Superior temporal gyrus (tissue), 1 donor: ENCODE measurements around the gene CDH3.
"Not testable (repeated sequence)": the region's sequence is repeated elsewhere in the genome, so short reads cannot be mapped to it uniquely, and the experiment has no call there.

ENCODE experiments used
- DNase-seq: peaks from one replicate; pipeline ENCODE4 v3.0.0-alpha.2; 2016; ENCODE audit errors: extremely low spot score

CDH3 gene

DNA sequence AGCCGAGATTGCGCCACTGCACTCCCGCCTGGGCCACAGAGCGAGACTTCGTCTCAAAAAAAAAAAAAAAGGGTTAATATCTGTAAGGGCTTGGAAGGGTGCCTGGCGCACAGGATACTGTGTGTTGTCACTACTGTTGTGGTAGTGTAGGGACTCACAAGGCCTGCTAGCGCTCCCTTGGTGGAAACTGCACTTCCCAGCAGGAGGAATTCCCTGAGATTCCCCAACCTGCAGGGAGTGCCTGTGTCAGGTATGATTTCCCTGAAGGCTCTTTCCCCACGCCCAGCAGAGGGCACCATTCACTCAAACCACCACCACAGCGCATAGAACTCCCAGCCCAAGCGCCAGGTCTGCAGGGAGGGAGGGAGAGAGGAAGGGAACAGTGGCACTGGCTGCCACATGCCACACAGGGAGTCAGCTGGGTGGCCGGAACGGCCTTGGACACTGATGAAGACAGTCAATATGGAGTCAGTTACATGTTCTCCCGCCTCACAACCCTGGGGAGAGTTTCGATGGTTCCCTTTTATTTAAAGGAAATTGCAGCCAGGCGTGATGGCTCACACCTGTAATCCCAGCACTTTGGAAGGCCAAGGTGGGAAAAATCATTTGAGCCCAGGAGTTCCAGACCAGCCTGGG lies 59.2 kb downstream of the CDH3 start:
- DNase-seq, result peak; percentile 90

DNA sequence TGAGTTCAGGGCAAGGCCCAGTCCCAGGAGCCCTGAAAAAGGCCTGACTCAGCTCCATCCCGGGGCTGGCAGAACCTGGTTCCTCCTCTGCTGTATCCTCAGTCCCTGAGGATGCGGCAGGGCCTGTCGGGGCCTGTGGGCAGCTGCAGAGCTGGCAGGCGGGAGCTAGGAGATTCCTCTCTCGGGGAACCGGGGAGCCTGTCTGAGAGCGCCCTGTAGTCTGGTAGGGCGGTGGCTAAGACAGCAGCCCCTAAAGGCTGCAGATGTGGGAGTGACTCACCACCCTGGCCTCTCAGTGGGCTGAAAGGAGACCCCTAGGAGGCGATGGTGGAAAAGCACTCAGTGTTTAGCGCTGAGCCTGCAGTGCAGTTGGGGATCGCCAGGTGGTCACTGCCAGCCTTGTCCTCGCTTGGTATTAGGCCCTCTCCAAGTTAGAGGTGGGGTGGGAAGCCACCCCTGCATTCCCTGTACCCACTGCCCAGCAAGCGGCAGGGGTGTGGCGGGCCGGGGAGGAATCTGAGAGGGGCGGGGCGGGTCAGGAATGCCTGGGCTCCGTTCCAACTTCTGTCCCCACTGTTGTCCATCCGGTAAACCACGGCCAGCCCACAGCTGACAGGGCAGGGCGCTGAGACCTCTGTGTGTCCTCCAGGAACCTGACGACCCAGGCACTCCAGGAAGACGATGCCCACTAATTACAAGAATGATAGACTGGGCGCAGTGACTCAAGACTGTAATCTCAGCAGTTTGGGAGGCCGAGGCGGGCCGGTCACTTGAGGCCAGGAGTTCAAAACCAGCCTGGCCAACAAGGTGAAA lies 62.4 kb downstream of the CDH3 start:
- no peak for DNase-seq

DNA sequence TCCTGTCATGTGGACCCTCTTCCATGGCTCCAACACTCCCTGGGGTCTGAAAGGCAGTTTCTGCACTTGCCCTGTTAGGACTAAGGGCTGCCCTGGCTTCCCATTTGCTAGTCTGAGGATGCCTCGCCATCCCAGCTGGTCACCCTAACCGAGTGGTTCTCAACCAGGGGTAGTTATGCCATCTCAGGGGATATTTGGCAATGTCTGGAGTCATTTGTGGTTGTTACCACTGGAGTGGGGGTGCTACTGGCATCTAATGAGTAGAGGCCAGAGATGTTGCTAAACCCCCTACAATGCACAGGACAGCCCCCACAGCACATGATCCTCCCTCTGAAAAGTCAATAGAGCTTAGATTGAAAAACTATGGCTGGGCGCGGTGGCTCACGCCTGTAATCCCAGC lies 65.1 kb downstream of the CDH3 start:
- no peak for DNase-seq

DNA sequence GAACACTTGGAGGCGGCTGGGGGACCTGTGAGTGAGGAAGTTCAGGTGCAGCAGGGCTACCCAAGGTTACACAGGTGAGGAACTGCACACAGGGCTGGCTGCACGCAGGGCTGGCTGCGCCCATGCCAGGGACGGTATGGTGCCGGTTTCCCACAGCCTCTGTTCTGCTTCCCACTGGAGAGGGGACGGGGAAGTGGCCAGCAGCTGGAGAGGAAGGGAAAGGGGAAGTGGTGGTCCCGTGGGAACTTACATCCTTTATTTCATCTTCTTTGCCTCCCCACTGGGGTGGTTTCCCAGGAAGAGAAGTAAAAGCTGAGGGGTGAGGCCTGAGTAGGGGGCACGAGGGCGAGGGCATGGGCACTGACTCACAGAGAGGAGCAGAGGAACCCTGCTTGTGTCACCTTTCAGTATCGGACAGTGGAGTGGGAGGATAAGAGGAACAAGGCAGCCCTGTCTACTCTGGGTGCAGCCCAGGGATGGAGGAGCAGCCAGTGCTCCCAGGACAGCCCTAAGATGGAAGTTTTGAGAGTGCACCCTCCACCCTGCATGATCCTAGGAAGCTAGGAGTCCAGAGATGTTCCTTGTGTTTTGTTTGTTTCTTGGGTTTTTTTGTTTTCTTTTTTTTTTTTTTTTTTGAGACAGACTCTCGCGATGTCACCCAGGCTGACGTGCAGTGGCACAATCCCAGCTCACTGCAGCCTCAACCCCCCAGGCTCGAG lies 66.5 kb downstream of the CDH3 start:
- no peak for DNase-seq

DNA sequence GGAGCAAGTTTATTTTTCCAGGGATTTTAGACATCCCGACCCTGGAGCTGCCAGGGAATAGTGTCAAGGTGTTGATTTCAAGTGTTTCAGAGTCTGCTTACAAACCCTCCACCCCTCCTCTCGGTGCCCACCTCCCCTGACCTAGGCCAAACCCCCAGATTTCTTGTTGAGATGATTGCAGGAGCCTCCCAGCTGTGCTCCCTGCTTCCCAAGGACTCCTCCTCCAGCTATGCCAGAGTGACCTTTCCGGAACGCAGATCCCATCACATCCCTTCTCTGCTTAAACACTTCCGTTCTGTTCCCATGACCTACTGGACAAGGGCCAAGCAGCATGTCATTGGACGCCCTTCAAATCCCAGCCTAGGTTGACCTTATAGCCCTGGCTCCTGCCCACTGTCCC lies 68.3 kb downstream of the CDH3 start:
- no peak for DNase-seq

DNA sequence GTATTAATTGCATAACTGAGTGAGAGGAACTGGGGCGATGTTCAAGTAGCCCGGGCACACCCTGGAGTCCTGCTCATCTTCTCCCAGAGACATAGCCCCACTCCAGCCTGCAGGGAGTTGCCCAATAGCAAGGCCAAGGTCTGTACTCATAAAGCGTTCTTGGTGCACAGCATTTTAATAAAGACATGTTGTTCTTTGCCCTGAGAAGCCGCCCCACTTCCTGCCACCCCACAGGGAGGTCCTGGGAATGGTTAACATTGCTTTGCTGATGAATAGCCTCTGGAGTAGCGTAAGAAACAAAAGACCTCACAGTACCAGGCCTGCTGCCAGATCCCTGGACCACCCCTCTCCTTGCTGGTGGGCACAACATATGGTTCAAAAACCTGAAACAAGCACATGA lies 70.4 kb downstream of the CDH3 start:
- DNase-seq, result no peak

DNA sequence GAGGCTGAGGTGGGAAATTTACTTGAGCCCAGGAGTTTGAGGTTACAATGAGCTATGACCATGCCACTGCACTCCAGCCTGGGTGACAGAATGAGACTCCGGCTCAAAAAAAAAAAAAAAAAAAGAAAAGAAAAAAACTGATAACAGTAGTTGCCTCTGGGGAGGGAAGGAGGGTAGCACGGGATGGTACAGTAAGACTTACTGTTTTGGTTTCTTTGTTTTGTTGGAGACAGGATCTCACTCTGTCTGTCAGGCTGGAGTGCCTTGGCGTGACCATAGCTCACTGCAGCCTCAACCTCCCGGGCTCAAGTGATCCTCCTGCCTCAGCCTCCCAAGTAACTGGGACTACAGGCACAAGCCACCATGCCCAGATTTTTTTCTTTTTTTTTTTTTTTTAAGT lies 71.4 kb downstream of the CDH3 start:
- not testable (repeated sequence) for DNase-seq

DNA sequence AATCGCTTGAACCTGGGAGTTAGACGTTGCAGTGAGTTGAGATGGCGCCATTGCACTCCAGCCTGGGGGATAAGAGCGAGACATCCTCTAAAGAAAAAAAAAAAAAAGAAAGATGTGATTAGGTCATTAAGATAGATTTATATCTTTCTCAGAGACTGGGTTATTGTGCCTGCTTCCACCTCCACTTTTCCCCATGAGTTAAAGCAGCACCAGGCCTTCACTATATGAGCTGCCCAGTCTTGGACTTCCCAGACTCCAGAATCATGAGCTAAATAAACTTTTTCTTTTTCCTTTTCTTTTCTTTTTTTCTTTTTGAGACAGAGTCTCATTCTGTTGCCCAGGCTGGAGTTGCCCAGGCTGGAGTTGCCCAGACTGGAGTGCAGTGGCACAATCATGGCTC lies 72.6 kb downstream of the CDH3 start:
- no peak for DNase-seq

DNA sequence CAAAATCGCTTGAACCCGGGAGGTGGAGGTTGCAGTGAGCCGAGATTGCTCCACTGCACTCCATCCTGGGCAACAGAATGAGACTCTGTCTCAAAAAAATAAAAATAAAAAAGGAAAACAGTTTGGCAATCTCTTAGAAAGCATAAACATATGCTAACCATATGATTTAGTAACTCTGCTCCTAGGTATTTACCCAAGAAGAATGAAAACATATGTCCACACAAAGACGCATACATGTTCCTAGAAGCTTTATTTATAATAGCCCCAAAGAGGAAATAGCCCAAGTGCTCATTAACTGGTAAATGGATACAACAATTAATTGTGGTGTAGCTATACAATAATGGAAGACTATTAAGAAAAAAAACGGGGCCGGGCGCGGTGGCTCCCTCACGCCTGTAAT lies 73.5 kb downstream of the CDH3 start:
- no peak for DNase-seq

DNA sequence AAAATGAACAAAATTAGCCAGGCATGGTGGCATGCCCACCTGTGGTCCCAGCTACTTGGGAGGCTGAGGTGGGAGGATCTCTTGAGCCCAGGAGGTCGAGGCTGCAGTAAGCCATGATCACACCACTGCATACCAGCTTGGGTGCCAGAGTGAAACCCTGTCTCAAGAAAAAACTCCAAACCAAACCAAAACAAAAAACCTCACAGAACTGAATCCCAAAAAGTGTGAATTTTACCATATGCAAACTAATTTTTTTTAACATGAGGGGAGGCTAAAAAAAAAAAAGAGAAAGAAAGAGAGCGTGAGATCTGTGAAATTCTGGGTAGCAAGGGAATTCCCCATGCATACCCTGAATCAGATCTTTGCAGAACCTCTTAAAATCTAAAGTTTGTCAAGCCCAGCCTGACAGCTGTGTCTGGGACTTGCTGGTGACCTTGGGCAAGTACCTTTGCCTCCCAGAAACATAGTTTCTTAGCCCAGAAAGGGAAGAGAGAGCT lies 74.9 kb downstream of the CDH3 start:
- DNase-seq, result no peak

DNA sequence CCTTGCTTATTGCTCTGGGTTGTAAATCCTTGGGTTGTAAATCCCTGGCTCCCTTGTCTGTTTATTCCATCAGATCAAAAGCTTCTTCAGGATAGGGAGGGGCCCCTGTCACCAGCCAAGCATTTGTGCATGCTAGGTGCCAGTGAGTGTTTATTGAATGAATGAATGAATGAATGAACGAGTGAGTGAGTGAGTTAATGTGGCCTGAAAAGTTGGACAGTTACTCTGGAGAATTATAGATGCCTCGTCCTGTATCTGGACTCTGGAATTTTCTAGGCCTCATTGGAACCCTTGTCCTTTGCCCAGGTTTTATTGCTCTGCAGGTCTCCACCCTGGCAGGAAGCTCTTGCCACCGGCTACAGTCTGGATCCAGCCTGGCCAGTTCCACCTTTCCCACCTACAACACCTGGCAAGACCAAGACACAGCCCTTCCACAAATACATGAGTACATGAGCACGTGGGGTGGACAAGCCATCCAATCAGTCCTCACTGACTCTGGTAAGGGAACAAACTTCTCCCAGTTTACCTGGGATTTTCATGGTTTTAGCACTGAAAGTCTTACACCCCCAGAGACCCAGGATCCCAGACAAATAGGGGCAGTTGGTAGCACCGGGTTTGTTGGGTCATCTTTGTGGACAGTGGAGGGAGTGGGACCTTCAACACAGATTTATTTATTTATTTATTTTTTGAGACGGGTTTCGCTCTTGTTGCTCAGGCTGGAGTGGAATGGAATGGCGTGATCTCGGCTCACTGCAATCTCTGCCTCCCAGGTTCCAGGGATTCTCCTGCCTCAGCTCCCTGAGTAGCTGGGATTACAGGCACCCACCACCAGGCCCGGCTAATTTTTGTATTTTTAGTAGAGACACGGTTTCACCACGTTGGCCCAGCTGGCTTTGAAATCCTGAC lies 77.3 kb downstream of the CDH3 start:
- no peak for DNase-seq

DNA sequence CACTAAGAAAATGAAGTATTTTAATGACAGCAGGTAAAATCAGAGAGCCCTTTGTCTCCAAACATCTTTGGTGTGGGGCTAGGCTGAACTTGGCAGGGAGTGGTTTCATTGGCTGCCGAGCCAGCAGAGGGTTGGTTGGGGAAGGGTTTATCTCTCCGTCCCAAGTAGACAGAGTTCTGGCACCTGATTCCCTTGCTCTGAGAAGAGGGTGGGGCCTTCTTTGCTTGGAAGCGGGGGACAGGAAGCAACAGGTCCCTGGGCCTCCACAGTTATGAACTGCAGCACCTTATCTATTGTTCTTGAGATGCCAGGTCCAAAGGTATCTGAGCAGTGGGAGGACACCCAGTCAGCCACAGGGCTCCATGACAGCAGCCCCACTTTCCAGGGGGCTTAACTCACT lies 79.7 kb downstream of the CDH3 start:
- DNase-seq, result no peak

DNA sequence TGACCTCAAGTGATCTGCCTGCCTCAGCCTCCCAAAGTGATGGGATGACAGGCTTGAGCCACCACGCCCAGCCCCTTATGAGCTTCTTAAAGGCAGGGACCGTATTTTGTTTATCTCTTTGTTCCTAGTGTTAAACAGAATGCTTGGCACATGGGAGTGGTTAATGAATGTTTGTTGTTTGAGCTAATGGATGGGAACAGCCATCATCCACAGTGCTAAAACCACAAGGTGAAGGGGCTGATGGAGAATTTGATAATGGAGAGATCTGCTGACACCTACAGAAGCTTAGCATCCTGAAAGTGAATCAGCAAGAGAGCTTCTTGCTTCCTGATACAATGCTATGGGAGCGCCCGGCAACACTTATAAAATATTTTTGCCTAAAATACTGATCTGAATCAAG lies 83.4 kb downstream of the CDH3 start:
- DNase-seq, result no peak

DNA sequence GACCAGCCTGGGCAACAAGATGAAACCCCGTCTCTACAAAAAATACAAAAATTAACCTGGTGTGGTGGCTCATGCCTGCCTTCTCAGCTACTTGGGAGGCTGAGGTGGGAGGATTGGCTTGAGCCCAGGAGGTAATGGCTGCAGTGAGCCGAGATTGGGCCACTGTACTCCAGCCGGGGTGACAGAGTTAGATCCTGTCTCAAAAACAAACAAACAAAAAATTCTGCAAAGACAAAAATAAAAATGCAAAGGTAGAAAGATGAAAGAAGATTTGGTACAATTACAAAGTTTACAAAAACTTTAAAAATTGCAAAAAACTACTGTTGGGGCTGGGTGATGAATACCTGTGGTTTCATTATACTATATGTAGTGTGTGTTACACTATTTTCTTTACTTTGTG lies 86.5 kb downstream of the CDH3 start:
- DNase-seq, result no peak

DNA sequence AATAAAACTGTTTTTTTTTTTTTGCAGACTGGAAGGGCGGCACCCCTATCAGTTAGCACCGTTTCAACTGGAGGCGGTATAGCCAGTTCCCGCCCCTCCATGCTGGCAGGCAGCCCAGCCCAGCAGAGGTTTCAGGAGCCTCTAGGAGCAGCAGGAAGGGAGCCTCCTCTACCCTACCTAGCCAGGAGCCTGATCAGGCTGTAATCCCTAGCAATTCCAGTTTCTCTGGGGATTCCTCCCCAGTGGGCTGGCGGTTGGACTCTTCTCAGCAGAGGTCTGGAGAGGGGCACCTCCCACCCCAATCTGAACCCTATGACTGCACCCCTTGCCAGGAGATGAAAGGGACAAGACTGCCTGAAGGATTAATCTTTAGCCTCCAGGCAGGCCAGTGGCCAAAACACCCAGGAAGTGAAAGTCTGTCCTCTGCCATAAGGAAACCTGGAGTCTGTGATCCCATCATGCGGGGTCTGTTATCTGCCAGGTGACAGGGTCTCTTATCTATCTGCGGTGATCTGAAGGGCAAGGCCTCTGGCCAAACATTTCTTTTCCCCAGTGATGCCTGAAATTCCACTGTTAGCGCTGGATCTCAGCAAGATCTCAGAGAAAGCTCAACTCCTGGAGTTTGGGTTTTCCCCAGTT lies 87.1 kb downstream of the CDH3 start:
- DNase-seq, result no peak

DNA sequence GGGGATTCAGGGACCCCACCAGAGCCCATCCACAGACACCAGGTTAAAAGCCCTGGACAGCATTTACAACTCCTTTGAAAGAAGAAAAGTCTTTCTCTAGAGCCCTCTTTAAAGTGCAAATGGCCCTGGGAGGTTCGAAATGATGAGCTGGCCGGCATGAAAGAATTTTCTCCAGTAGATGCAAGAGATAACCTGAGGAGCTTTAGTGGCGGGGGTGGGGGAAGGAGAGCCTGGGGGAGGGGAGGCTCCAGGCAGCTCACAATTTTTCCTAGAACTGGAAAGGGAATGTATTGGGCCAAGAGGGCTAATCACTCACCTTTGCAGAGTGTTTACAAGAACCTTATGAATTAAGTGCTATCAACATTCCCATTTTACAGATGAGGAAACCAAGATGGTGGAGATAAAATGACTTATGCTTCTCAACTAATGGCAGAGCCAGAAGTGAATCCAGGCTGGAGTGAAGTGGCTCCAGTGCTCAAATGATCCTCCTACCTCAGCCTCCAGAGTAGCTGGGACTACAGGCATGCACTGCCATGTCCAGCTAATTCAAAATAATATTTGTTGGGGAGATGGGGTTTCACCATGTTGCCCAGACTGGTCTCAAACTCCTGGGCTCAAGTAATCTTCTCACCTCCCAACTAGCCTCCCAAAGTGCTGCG lies 87.8 kb downstream of the CDH3 start:
- DNase-seq, result no peak

DNA sequence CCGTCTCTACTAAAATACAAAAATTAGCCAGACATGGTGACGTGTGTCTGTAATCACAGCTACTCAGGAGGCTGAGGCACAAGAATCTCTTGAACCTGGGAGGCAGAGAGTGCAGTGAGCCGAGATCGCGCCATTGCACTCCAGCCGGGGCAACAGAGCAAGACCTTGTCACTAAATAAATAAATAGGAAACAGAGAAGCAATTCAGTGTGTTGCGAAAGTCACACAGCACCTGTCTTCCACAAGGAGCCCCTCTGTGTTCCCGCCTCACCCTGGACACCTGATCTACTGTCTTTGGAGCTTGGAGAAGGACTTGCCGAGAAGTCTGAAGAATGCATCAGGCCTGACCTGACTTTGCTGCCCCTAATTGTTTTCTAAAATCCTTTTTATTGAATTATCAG lies 88.5 kb downstream of the CDH3 start:
- no peak for DNase-seq

DNA sequence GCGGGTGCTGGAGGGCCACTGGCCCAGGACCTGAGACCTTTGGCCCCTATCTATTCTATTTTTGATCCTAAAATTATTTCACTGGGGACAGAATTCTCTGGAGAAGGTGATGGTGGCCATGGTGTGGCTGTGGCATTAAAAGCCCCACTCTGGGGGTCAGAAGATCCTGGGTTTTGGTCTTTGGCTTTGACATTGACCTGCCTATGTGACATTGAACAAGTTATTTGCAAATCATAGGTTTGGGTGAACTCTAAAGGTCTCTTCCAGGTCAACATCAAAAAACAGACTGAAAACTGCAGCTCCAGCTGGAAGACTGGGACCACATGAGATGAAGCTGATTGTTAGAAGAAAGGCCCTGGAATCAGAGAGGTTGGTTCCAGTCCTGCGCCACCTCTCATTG lies 89.7 kb downstream of the CDH3 start:
- no peak for DNase-seq

DNA sequence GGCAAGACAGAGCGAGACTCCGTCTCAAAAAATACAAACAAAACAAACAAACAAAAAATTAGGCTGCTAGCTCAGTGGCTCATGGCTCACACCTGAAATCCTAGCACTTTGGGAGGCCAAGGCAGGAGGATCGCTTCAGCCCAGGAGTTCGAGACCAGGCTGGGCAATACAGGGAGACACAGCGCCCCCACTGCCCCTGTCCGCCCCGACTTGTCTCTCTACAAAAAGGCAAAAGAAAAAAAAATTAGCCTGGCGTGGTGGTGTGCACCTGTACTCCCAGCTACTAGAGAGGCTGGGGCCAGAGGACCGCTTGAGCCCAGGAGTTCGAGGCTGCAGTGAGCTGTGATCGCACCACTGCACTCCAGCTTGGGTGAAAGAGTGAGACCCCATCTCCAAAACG lies 91.5 kb downstream of the CDH3 start:
- no peak for DNase-seq

DNA sequence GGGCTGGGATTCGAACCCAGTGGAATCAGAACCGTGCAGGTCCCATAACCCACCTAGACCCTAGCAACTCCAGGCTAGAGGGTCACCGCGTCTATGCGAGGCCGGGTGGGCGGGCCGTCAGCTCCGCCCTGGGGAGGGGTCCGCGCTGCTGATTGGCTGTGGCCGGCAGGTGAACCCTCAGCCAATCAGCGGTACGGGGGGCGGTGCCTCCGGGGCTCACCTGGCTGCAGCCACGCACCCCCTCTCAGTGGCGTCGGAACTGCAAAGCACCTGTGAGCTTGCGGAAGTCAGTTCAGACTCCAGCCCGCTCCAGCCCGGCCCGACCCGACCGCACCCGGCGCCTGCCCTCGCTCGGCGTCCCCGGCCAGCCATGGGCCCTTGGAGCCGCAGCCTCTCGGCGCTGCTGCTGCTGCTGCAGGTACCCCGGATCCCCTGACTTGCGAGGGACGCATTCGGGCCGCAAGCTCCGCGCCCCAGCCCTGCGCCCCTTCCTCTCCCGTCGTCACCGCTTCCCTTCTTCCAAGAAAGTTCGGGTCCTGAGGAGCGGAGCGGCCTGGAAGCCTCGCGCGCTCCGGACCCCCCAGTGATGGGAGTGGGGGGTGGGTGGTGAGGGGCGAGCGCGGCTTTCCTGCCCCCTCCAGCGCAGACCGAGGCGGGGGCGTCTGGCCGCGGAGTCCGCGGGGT lies 92.1 kb downstream of the CDH3 start, which contains the start of gene CDH1:
Gene CDH1 (plus strand): TSS at position 247 of the 684 bp plus-strand sequence. CDS start 124 bp downstream, at position 371.
- DNase-seq, result no peak
